A549 (cell line): ENCODE measurements around the gene LRRC4C.

Source experiments
- CTCF ChIP-seq: fragments of >200 bp; sonication (Bioruptor Twin); formaldehyde crosslinking; IDR thresholded peaks from 3 replicates; pipeline ENCODE4 v1.5.1; 2016
- NPAS2 ChIP-seq: fragments of 250-450 bp; sonication (Bioruptor Pico); IDR thresholded peaks from 2 replicates; pipeline ENCODE4 v1.8.0; 2022; ENCODE audit warnings: mild to moderate bottlenecking, moderate library complexity, borderline replicate concordance
- POLR2A ChIP-seq: IDR thresholded peaks from 2 replicates; pipeline ENCODE4 v1.6.1; 2012; ENCODE audit warnings: mild to moderate bottlenecking, low read length
- POLR2AphosphoS2 ChIP-seq: conservative IDR thresholded peaks from 2 replicates; pipeline ENCODE4 v1.6.1; 2012; ENCODE audit warnings: low read length, improper control_type of control experiment, inconsistent platforms

GRCh38 chr11:40380835-40381234 lies 1078.6 kb downstream of the LRRC4C start:
- TF ChIP-seq NPAS2 (no peak), POLR2AphosphoS2 (no peak), POLR2A (no peak), CTCF (no peak)
